Urinary bladder (tissue), 4 donors: ENCODE data around the gene BRD8. TPM values are rescaled to one million over a fixed set of nuclear protein-coding genes. Genes with fewer than 3 reads are reported as not detected.

ENCODE experiments used
- DNase-seq: peaks from one replicate; pipeline ENCODE4 v3.0.0-alpha.2; 2015; ENCODE audit errors: extremely low spot score
- H3K27ac ChIP-seq: one replicate; pipeline ENCODE4 v1.5.1; 2013; ENCODE audit warnings: low read depth, mild to moderate bottlenecking, moderate library complexity
- H3K36me3 ChIP-seq: one replicate; pipeline ENCODE4 v1.6.1; 2013; ENCODE audit warnings: mild to moderate bottlenecking, moderate library complexity; ENCODE audit not compliant: insufficient read depth
- H3K4me1 ChIP-seq: one replicate; pipeline ENCODE4 v1.6.1; 2013; ENCODE audit warnings: mild to moderate bottlenecking, moderate library complexity; ENCODE audit not compliant: insufficient read depth
- H3K4me3 ChIP-seq: one replicate; pipeline ENCODE4 v1.5.1; 2013; ENCODE audit warnings: low read depth, low read length
- WGBS: extraction: QIAGEN DNeasy Blood & Tissue Kit; methylation state at CpG from one replicate; pipeline ENCODE4 v1.1.7; 2013; 5-methylcytosine and 5-hydroxymethylcytosine counted together
- polyA plus RNA-seq: library from polyadenylated mRNA; stranded (reverse); fragments of 200-250 nt; gene quantifications from one replicate; pipeline ENCODE4 v1.2.3, GENCODE V29; 2013
- small RNA-seq: library from RNA; depleted of rRNA; stranded (forward); fragments of <200 nt; gene quantifications from one replicate; pipeline ENCODE3, GENCODE V24; 2014
- total RNA-seq: library from RNA; depleted of rRNA; stranded (reverse); fragments of >200 nt; gene quantifications from one replicate; pipeline ENCODE4 v1.2.3, GENCODE V29; 2014
- donor health status: healthy with polysubstance abuse.
- donor health status: healthy.

Gene BRD8
- total and polyA plus RNA-seq, 2 donors: 33.9 to 45.8 TPM

DNA sequence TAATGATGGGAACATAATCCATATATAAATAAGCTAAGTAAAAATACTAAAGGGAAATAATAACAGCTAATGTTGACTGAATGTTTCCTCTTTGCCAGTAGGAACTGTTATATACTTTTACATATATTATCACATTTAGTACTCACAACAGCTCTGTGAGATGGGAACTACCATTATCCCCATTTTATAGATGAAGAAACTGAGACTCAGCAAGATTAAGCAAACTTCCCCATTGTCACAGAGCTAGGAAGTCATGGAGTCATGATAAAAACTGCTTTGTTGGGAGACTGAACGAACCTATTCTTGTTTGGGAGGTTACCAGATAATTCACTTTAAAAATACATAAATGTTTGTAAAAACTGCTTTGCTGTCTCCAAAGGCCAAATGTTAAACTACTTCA lies 71.2 kb downstream of the BRD8 start:
- WGBS: 31% methylated on average over 1 of the region's 1 CpG
- Histone ChIP-seq H3K27ac (no peak overlapping the region), H3K36me3 (no peaks in the 10 kb centered on the region), H3K4me3 (no peak overlapping the region), H3K4me1 (no peaks in the 10 kb centered on the region)
- no peak for DNase-seq

DNA sequence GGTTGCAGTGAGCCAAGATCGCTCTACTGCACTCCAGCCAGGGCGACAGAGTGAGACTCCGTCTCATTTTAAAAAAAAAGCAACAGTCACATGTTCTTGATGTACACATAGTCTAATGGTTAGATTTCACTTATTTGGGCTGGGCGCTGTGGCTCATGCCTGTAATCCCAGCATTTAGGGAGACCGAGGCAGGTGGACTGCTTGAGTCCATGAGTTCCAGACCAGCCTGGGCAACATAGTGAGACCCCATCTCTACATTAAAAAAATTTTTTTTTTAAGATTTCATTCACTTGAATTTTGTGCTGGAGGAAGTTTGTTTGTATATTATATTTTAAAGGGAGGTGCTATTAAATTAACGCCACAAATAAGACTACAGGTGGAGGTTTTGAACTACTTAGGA lies 72.7 kb downstream of the BRD8 start:
- WGBS: 95% methylated on average over 6 of the region's 6 CpGs
- no peaks in the 10 kb centered on the region for H3K4me1 ChIP-seq
- DNase-seq: no peak
- H3K36me3 ChIP-seq: no peaks in the 10 kb centered on the region
- no peak overlapping the region for H3K27ac ChIP-seq
- no peak overlapping the region for H3K4me3 ChIP-seq

DNA sequence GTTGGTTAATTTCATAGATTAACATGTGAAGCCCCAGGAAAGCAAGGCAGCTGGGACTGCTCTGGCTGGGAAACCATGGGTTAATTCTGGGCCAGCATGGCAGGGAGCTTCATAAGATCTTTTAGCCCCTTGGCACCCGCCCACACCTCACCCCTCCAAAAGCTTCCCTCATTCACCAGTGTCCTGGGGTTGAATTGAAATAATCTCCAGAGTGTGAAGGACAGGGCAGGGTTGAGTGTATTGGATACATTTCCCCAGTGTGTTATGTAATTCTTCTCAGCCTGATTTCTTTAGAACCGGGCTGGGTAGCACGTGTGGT lies 75.2 kb downstream of the BRD8 start:
- Histone ChIP-seq H3K36me3 (no peaks in the 10 kb centered on the region), H3K27ac (no peak overlapping the region), H3K4me1 (no peaks in the 10 kb centered on the region), H3K4me3 (no peak overlapping the region)
- WGBS: 17% methylated on average over 3 of the region's 3 CpGs
- DNase-seq: no peak

GRCh38 chr5:138102454-138103318 lies 75.7 kb downstream of the BRD8 start:
- WGBS: 56% methylated on average over 7 of the region's 7 CpGs
- no peak for DNase-seq

GRCh38 chr5:138096997-138097828 lies 81.2 kb downstream of the BRD8 start:
- WGBS: 93% methylated on average over 11 of the region's 11 CpGs
- H3K4me1 ChIP-seq: no peaks in the 10 kb centered on the region
- no peaks in the 10 kb centered on the region for H3K36me3 ChIP-seq
- no peak overlapping the region for H3K27ac ChIP-seq
- DNase-seq: no peak
- no peak overlapping the region for H3K4me3 ChIP-seq

More at GRCh38 chr5:138102454-138103318, 75.7 kb downstream of the BRD8 start:
- no peak overlapping the region for H3K27ac ChIP-seq
- H3K4me1 ChIP-seq: no peaks in the 10 kb centered on the region
- no peaks in the 10 kb centered on the region for H3K36me3 ChIP-seq
- no peak overlapping the region for H3K4me3 ChIP-seq

- no peak overlapping the region for H3K4me3 ChIP-seq
- DNase-seq: no peak
- no peaks in the 10 kb centered on the region for H3K36me3 ChIP-seq
- 77% methylated on average over 2 of the region's 2 CpGs for WGBS
- H3K4me1 ChIP-seq: no peaks in the 10 kb centered on the region
- no peak overlapping the region for H3K27ac ChIP-seq
These were observed 82.1 kb downstream of the BRD8 start for GRCh38 chr5:138096363-138096762.

DNA sequence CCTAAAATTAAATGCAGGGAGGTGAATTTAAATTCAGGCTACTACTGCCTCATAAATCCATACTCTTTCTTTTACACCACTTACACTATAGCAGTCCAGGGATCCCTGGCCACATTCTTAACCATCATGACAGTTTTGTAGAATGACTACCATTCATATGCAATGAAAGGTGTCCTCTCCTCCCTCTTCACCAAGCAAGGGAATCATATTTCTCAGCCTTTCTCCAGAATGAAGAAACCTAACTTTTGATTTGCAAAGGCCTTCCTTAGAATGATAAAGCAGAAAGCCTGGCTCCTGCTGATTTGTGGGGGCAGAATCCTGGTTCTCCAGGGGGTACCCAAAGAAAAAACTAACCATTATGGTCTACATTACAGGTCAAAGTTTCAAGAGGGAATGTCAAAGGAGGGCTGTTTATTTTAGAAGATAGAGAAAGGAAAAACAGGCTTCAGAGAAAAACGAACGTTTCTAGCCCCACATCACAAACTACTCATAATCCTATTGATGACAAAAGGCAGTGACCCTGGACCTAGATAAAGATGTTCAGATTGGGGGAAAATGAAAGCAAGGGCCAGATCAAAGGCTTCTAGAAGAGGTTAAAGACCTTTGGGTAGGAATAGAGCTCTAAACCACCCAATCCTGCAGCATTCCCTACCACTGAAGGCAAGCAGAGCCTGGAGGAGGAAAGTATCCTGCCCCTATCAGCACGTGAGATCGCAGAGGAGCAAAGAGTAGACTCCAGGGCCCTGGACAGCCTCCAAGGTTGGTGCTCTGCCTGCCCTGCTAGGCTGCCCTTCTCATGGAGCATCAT lies 83.1 kb downstream of the BRD8 start:
- Histone ChIP-seq H3K4me1 (no peaks in the 10 kb centered on the region), H3K36me3 (no peaks in the 10 kb centered on the region), H3K4me3 (no peak overlapping the region), H3K27ac (no peak overlapping the region)
- 41% methylated on average over 4 of the region's 4 CpGs for WGBS
- no peak for DNase-seq

DNA sequence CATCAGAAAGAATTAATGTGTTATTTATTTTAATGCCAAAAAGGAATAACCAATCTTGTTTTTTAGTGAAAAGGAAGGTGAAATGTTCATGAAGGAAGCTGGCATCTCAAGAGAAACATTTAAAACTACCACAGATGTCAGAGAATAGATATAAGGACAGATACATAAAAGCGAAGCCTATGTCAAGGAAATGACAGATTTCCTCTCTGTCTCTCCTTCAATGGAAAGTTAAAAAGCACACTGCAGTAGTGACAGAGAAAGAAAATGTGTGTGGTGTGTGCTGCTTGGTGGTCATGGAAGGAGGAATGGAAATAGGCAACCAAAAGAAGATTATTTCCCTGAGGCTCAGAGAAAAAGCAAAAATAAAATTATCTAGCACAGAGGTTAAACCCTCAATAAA lies 85.4 kb downstream of the BRD8 start:
- H3K4me1 ChIP-seq: no peaks in the 10 kb centered on the region
- DNase-seq: no peak
- no peaks in the 10 kb centered on the region for H3K36me3 ChIP-seq
- H3K27ac ChIP-seq: no peak overlapping the region
- no peak overlapping the region for H3K4me3 ChIP-seq
- WGBS: 65% methylated on average over 1 of the region's 1 CpG

- H3K27ac ChIP-seq: no peak overlapping the region
- no peaks in the 10 kb centered on the region for H3K36me3 ChIP-seq
- DNase-seq: no peak
- WGBS: 64% methylated on average over 1 of the region's 1 CpG
- H3K4me3 ChIP-seq: no peak overlapping the region
- no peaks in the 10 kb centered on the region for H3K4me1 ChIP-seq
These were observed 86.1 kb downstream of the BRD8 start for GRCh38 chr5:138092301-138092700.

GRCh38 chr5:138091685-138092084 lies 86.7 kb downstream of the BRD8 start:
- no peak for DNase-seq
- no peak overlapping the region for H3K4me3 ChIP-seq
- no peaks in the 10 kb centered on the region for H3K36me3 ChIP-seq
- H3K27ac ChIP-seq: no peak overlapping the region
- H3K4me1 ChIP-seq: no peaks in the 10 kb centered on the region
- WGBS: 81% methylated on average over 4 of the region's 4 CpGs

Small RNA genes within 50 kb of the gene (small RNA-seq; reads per million reads assigned to genes)
- gene RNU6-460P: not detected
- not detected for gene RNU6-888P

Other genes starting within 250 kb of the BRD8 start
- 107 TPM for gene FAM13B, start 145.6 kb downstream of the BRD8 start, total RNA-seq
- 32.6 TPM for gene FAM13B, start 145.6 kb downstream of the BRD8 start, polyA plus RNA-seq
- not detected for gene WNT8A, start 94.6 kb downstream of the BRD8 start, total RNA-seq
- not detected for gene WNT8A, start 94.6 kb downstream of the BRD8 start, polyA plus RNA-seq
- gene NME5, start 39.2 kb downstream of the BRD8 start, total RNA-seq: 6.7 TPM
- gene NME5, start 39.2 kb downstream of the BRD8 start, polyA plus RNA-seq: 1.7 TPM
- gene KIF20A, start 482 bp upstream of the BRD8 start, total RNA-seq: 25.4 TPM
- 0.43 TPM for gene KIF20A, start 482 bp upstream of the BRD8 start, polyA plus RNA-seq
- gene CDC23, start 34.7 kb upstream of the BRD8 start, total RNA-seq: 44.1 TPM
- gene CDC23, start 34.7 kb upstream of the BRD8 start, polyA plus RNA-seq: 20.1 TPM
- 2.4 TPM for gene GFRA3, start 96.0 kb upstream of the BRD8 start, total RNA-seq
- gene GFRA3, start 96.0 kb upstream of the BRD8 start, polyA plus RNA-seq: 3.3 TPM
- gene CDC25C, start 153.2 kb upstream of the BRD8 start, total RNA-seq: 6.1 TPM
- 0.13 TPM for gene CDC25C, start 153.2 kb upstream of the BRD8 start, polyA plus RNA-seq
- 20.3 TPM for gene FAM53C, start 159.6 kb upstream of the BRD8 start, total RNA-seq
- gene FAM53C, start 159.6 kb upstream of the BRD8 start, polyA plus RNA-seq: 22.9 TPM
- 68.7 TPM for gene KDM3B, start 174.1 kb upstream of the BRD8 start, total RNA-seq
- 36.2 TPM for gene KDM3B, start 174.1 kb upstream of the BRD8 start, polyA plus RNA-seq